HepG2 (cell line): Measurements from ENCODE around the gene CNOT10. TPM values are rescaled to one million over a fixed set of nuclear protein-coding genes. Genes with fewer than 3 reads are reported as not detected.

ENCODE experiments used
- ATAC-seq: fragments of 200-7000 bp; cut with Tn5 transposase; 3 replicates; pipeline ENCODE4 v1.9.1; 2020; ENCODE audit warnings: mild to moderate bottlenecking, moderate library complexity
- BruUV-seq: library from RNA; stranded (reverse); fragments of 400-500 nt; replicated peaks from 2 replicates; lab custom pipeline; 2021; lab: Mats Ljungman, UMichigan
- CTCF ChIA-PET: fragments of 300-600 bp; formaldehyde crosslinking; extraction: SDS; loops from one replicate; lab custom pipeline; 2021; ENCODE audit warnings: low total read pairs, inconsistent platforms, low intra/inter-chr PET ratio; lab: Yijun Ruan, JAX
- POLR2A ChIA-PET: fragments of 350-600 bp; sonication (Branson Sonifier 250); formaldehyde crosslinking; loops from one replicate; lab custom pipeline; 2020; ENCODE audit warnings: antibody characterized with exemption, inconsistent platforms; lab: Yijun Ruan, JAX
- DNase-seq: peaks from one replicate; pipeline ENCODE4 v3.0.0-alpha.2; 2015; ENCODE audit warnings: low spot score
- FAIRE-seq: peaks from 3 replicates; lab custom pipeline; 2011; peaks lifted over from hg19 to GRCh38; lab: Jason Lieb, UNC
- H2AFZ ChIP-seq: one replicate; pipeline ENCODE4 v1.6.1; 2011; ENCODE audit warnings: low read length, inconsistent platforms
- H3K27ac ChIP-seq: fragments of 300-600 bp; 3 replicates; pipeline ENCODE4 v1.8.0; 2011; ENCODE audit warnings: mixed run types, mild to moderate bottlenecking, mixed read lengths, low read length, inconsistent platforms; ENCODE audit not compliant: insufficient read depth; ENCODE audit errors: extremely low read length
- H3K27me3 ChIP-seq, 2 experiments: fragments of 200-600 bp in 1 of 2; 2 replicates in 1 of 2; 3 replicates in 1 of 2; pipeline versions ENCODE4 v1.6.0 to v1.8.0; 2011; ENCODE audit warnings: low read length in 2 of 2, mild to moderate bottlenecking in 2 of 2, moderate library complexity in 2 of 2, inconsistent platforms in 1 of 2; ENCODE audit not compliant: insufficient read depth in 2 of 2, control insufficient read depth in 1 of 2
- H3K36me3 ChIP-seq, 2 experiments: fragments of 200-600 bp in 1 of 2; replicated peaks in 1 of 2; 2 replicates in 1 of 2; 3 replicates in 1 of 2; pipeline versions ENCODE4 v1.5.1 to v1.8.0; 2011; ENCODE audit warnings: low read length in 2 of 2, inconsistent platforms in 1 of 2; ENCODE audit not compliant: insufficient read depth in 2 of 2, control insufficient read depth in 1 of 2
- H3K4me1 ChIP-seq: 2 replicates; pipeline ENCODE4 v1.5.1; 2012; ENCODE audit warnings: low read length, inconsistent platforms; ENCODE audit not compliant: insufficient read depth
- H3K4me2 ChIP-seq: 2 replicates; pipeline ENCODE4 v1.6.0; 2011; ENCODE audit warnings: low read depth, low read length, inconsistent platforms
- H3K4me3 ChIP-seq, 3 experiments: fragments of 200-600 bp in 1 of 3; sonication (generic), shearing (Covaris generic) in 1 of 3; replicated peaks in 1 of 3; 2 replicates each; pipeline ENCODE4 v1.5.1; 2011 to 2016; ENCODE audit warnings: low read length in 3 of 3, inconsistent platforms in 2 of 3, low read depth in 2 of 3, mild to moderate bottlenecking in 2 of 3, control low read depth in 1 of 3, mixed read lengths in 1 of 3; ENCODE audit not compliant: insufficient read depth in 1 of 3
- H3K79me2 ChIP-seq: one replicate; pipeline ENCODE4 v1.6.1; 2011; ENCODE audit warnings: low read length, inconsistent platforms; ENCODE audit not compliant: insufficient read depth
- H3K9ac ChIP-seq: 2 replicates; pipeline ENCODE4 v1.6.0; 2011; ENCODE audit warnings: mild to moderate bottlenecking, low read depth, low read length, inconsistent platforms; ENCODE audit not compliant: insufficient read depth
- H3K9me3 ChIP-seq: 2 replicates; pipeline ENCODE4 v1.5.1; 2012; ENCODE audit warnings: mild to moderate bottlenecking, low read length
- H4K20me1 ChIP-seq: 2 replicates; pipeline ENCODE4 v1.6.0; 2011; ENCODE audit warnings: inconsistent platforms, mild to moderate bottlenecking, low read length, moderate library complexity; ENCODE audit not compliant: insufficient read depth
- GTF2F1 ChIP-seq: fragments of 150-350 bp; IDR thresholded peaks from 2 replicates; pipeline ENCODE4 v1.6.1; 2014; ENCODE audit warnings: low read length
- JUND ChIP-seq: sonication (generic); formaldehyde crosslinking; IDR thresholded peaks from 2 replicates; pipeline ENCODE4 v1.8.0; 2022; ENCODE audit warnings: mild to moderate bottlenecking, missing genetic modification reagents
- MAX ChIP-seq: IDR thresholded peaks from 2 replicates; pipeline ENCODE4 v1.6.1; 2012; ENCODE audit warnings: inconsistent platforms
- PHB2 ChIP-seq: fragments of 450-650 bp; IDR thresholded peaks from 2 replicates; pipeline ENCODE4 v1.6.1; 2018; ENCODE audit not compliant: partially characterized antibody
- RAD51 ChIP-seq: fragments of 450-650 bp; IDR thresholded peaks from 2 replicates; pipeline ENCODE4 v1.6.1; 2016; ENCODE audit warnings: borderline replicate concordance
- U2AF1 ChIP-seq: fragments of 200-400 bp; formaldehyde crosslinking; optimal IDR thresholded peaks from 2 replicates; pipeline ENCODE3; 2017; ENCODE audit warnings: mild to moderate bottlenecking, low read depth, low read length
- ZFX ChIP-seq: sonication (generic); formaldehyde crosslinking; IDR thresholded peaks from 2 replicates; pipeline ENCODE4 v1.4.0; 2020; ENCODE audit warnings: mild to moderate bottlenecking, low read depth, missing genetic modification reagents, moderate library complexity
- ZGPAT ChIP-seq: IDR thresholded peaks from 2 replicates; pipeline ENCODE4 v1.6.1; 2016; ENCODE audit warnings: mild to moderate bottlenecking
- ZNF10 ChIP-seq: sonication (generic); formaldehyde crosslinking; IDR thresholded peaks from 2 replicates; pipeline ENCODE4 v1.4.0; 2020; ENCODE audit warnings: mild to moderate bottlenecking, low read depth, missing genetic modification reagents, borderline replicate concordance
- ZNF124 ChIP-seq: sonication (generic); formaldehyde crosslinking; IDR thresholded peaks from 2 replicates; pipeline ENCODE4 v1.4.0; 2020; ENCODE audit warnings: missing genetic modification reagents
- ZNF207 ChIP-seq: fragments of 450-650 bp; IDR thresholded peaks from 2 replicates; pipeline ENCODE4 v1.6.1; 2016; ENCODE audit warnings: antibody characterized with exemption, borderline replicate concordance
- ZNF331 ChIP-seq: sonication (generic); formaldehyde crosslinking; IDR thresholded peaks from 2 replicates; pipeline ENCODE4 v1.4.0; 2020; ENCODE audit warnings: missing genetic modification reagents
- ZNF510 ChIP-seq: sonication (generic); formaldehyde crosslinking; IDR thresholded peaks from 2 replicates; pipeline ENCODE4 v1.4.0; 2020; ENCODE audit warnings: low read depth, mild to moderate bottlenecking, missing genetic modification reagents
- ZNF709 ChIP-seq: sonication (generic); formaldehyde crosslinking; IDR thresholded peaks from 2 replicates; pipeline ENCODE4 v1.5.0; 2020; ENCODE audit warnings: mild to moderate bottlenecking, missing genetic modification reagents
- in situ Hi-C: cut with HindIII; loops from 2 replicates; pipeline ENCODE4 v1.10.0; 2017; ENCODE audit warnings: low pct_unique_long_range_greater_than_20kb; ENCODE audit not compliant: extremely low pct_ligation_motif_present
- intact Hi-C: fragments of 100-400 bp; cut with micrococcal nuclease; formaldehyde crosslinking; loops from one replicate; pipeline ENCODE4 v1.10.0; 2022; ENCODE audit not compliant: unreplicated experiment
- polyA plus RNA-seq, 8 experiments: library from polyadenylated mRNA; depleted of rRNA in 3 of 8; stranded (reverse) in 7 of 8; unstranded in 1 of 8; fragments of >200 nt; fragmentation: Illumina TruSeq in 4 of 8; extraction: Trizol in 4 of 8; gene quantifications; 2 replicates each; pipeline versions ENCODE4 v1.2.1 to v1.2.3, GENCODE V29; 2011 to 2016; ENCODE audit warnings: low read depth in 4 of 8, missing spikeins in 1 of 8, mixed read lengths in 1 of 8; ENCODE audit not compliant: insufficient read depth in 1 of 8
- total RNA-seq, 5 experiments: library from RNA; depleted of rRNA; stranded (reverse); fragments of >200 nt; fragmentation: Illumina TruSeq; extraction: Trizol; gene quantifications; 2 replicates each; pipeline ENCODE4 v1.2.3, GENCODE V29; 2016; ENCODE audit warnings: low read depth in 1 of 5

The CNOT10 gene
- total and polyA plus RNA-seq, 2 of the 13 experiments (the other 11 are each of a cell fraction or from before 2014, with no cell fraction given) = 21.2 to 34.1 TPM

- no peaks in the 10 kb centered on the region for H3K79me2 ChIP-seq
- ATAC-seq (no peak), FAIRE-seq (no peak), DNase-seq (no peak)
- H3K27ac ChIP-seq = no peak overlapping the region
- no TSS peak for BruUV-seq
- ChIA-PET POLR2A (no interaction called here), CTCF (no interaction called here)
- in situ Hi-C loops = no loop called here
- H4K20me1 ChIP-seq = no peaks in the 10 kb centered on the region
- H3K27me3 ChIP-seq = peaks cover 0 to 3% of the 10 kb centered on the region in 2 experiments; a peak in 1 of 5 replicates
- no peak overlapping the region for H3K4me2 ChIP-seq
- no peak overlapping the region for H3K9ac ChIP-seq
- TF ChIP-seq PHB2 = no peak
- TF ChIP-seq ZGPAT (CRISPR knock-in tag) = no peak
- no peak for TF ChIP-seq RAD51
- no peak for TF ChIP-seq ZNF709 (CRISPR knock-in tag)
- no peak for TF ChIP-seq ZFX (CRISPR knock-in tag)
- TF ChIP-seq ZNF331 (CRISPR knock-in tag) = no peak
- TF ChIP-seq ZNF124 (CRISPR knock-in tag) = no peak
- no peak for TF ChIP-seq JUND
- no peak for TF ChIP-seq GTF2F1
- no peak for TF ChIP-seq MAX
- no peak for TF ChIP-seq ZNF10 (CRISPR knock-in tag)
- no peak for TF ChIP-seq U2AF1
- no peak for TF ChIP-seq ZNF207
- TF ChIP-seq ZNF510 = no peak
- peaks cover 10% of the 10 kb centered on the region for H3K4me1 ChIP-seq
- H2AFZ ChIP-seq = no peak overlapping the region
- H3K36me3 ChIP-seq = no peaks in the 10 kb centered on the region
- intact Hi-C loops = no loop called here
- H3K4me3 ChIP-seq = no peak overlapping the region
- no peaks in the 10 kb centered on the region for H3K9me3 ChIP-seq
Observed at GRCh38 chr3:32644380-32644779, 40.6 kb upstream of the CNOT10 start.
